Germinal center (tissue), 1 donor: Measurements from ENCODE around the gene CD5L.

Experiments
- DNase-seq: peaks from one replicate; pipeline ENCODE4 v3.0.0; 2012; ENCODE audit warnings: mixed read lengths, low spot score

Gene CD5L

DNA sequence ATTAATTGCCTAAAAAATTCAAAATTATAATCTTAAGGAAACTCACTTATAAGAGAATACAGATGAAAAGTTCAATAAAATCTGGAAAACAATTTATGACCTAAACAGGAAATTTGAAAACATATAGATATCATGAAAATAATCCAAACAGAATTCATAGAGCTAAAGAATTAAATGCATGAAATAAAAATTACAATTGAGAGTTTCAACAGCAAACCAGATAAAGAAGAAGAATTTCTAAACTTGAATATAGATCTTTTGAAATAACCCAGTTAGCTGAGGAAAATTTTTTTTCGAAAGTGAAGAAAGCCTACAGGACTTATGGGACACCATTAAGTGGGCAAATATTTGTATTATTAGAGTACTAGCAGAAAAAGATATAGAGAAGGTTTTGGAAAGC is 28.3 kb downstream of the CD5L start:
- no peak for DNase-seq

DNA sequence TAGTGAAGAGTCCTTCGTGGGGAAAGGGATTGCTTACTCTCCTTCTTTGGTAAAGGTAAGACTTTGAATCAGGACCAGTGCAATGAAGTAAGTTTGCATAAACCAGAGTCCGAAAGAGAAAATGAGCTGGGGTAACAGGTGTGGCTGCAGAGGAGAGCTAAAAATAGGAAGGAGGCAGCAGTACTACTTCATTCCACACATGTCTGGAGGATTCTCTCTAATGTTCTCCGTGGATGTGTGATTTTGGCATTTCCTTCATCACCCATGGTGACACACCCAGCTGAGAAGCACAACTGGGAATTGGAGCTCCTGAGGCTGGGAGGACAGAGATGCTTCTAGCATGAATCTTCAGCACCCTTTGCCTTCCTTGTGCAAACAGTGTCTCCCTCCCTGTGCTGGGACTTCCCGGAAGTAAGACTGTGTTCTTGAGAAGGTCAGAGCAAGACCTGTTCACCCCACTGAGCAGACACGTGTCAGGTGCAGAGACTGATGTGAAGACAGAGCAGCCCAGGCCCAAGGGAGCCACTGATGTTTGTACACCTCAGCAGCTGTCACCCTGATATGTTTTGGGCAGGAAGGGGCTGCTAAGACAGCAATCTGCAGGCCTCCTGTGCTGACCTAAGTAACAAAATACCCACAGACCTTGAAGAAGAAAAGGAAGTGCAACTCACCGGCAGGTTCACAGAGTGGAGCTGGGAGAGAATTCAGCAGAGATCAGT is 35.0 kb downstream of the CD5L start:
- DNase-seq = peak; percentile 82

DNA sequence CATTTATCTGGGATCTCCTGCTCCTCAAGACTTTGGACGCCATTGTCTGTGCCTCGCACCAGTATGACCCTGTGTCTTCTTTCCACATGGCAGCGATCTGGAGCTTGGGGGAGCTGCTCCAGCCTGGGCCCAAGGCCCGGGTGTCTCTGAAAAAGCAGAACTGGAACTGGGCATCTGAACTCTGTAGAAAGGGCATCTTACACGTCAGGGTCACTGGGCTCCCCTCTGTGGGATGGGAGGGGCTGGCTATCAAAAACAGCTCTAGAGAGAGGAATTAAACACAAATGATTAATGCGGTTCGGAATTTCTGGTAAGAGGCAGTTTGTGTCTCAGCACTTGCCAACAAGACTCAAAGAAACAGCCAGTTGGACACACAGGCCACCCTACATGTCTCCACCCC is 37.8 kb downstream of the CD5L start:
- no peak for DNase-seq

DNA sequence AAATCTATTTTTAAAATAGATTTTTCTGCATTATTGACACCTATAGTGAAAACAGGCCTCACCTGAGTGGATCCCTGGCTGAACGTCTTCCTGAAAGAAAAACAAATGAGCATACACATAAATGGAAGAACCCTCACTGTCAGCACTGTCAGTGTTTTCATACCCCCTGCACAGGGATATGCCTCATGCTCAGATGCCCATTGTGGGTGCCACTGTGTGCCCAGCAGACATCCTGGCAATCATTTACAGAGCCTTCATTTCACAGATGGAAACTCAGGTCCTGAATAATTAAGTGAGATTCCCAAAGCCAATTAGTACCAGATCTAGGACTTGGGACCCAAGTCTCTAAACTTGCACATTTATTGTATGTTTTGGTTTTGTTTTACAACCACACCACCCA is 41.6 kb downstream of the CD5L start:
- DNase-seq = no peak

DNA sequence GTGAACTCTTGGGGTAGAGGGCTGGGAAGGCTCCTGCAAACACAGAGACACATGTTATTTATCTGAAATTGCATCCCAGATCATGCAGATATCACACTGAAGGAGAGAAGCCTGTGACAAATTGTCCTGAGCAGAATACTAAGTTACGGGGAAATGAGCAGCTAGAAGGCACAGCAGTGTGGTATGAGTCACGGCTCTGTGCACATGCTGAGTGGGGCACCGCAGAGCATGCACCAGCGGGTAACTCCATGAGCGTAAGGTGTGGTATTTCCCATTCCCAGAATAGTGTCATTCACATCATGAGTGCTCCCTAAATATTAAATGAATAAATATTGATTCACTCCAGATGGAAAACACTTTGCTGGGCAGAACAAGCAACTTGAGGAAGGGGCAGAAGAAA is 43.4 kb downstream of the CD5L start:
- no peak for DNase-seq

DNA sequence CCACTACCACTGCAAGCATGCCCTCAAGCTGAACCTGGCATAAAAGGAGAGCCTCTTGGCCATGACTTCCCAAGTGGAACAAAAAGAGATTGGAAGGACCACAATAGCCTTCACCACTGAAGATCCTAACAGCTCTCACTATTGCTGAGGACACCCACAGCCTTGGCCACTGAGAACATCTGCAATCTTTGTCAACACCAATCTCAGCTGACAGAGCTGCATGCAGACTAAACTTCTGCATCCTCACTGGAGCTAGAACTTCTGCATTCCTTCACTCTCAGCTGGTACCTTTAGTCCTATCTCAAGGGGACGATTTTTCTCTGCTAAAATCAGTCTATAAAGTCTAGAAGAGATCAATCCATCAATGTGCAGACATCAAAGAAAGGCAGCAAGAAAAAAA is 56.4 kb downstream of the CD5L start:
- DNase-seq = no peak

DNA sequence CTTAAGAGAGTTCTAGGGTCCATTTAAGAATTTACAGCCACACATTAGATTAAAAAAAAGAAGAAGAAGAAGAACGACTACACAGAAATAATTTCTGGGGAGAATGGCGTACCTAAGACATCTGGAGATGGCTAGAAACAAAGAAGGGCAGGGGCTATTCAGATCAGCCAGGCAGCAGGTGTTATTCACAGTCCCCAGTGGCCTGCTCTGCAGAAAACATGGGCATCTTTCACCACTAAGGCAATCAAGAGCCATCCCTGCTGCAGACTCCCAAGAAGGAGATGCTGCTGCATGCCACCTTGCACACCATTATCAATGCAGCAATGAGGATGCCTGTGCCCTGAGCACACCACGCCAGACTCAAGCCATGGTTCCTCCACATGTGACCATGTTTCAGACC is 56.8 kb downstream of the CD5L start:
- no peak for DNase-seq

- no peak for DNase-seq
Measured at GRCh38 chr1:157782931-157783330, 58.7 kb downstream of the CD5L start.

DNA sequence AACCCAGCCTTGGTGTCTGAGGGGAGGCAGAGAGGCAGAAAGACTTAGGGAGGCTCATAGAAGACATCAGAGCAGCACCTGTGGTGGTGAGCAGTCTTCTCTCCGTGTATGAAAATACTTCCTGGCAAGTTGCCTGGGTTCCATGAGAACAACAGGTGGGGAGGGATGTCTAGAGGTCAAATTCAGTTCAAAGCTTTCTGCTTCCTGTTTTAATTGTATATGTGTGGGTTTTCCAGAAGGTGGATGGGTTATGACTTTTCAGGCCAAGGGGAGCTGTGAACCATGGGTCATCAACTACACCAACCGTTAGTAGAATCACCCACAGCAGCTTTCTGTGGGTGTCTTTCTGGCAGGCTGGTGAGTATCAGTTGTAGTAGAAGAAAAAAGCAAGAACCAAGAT is 60.6 kb downstream of the CD5L start:
- DNase-seq = no peak
